GM19467 (cell line): ENCODE measurements around the gene ZNF302.
A peak's percentile ranks its signal among the peaks of the same experiment; 100 is the strongest.

Experiments used
- ATAC-seq: cut with Tn5 transposase; IDR thresholded peaks from one replicate; pipeline ENCODE4 v1.9.1; 2021; ENCODE audit warnings: mild to moderate bottlenecking, moderate library complexity; ENCODE audit not compliant: unreplicated experiment

Gene ZNF302

DNA sequence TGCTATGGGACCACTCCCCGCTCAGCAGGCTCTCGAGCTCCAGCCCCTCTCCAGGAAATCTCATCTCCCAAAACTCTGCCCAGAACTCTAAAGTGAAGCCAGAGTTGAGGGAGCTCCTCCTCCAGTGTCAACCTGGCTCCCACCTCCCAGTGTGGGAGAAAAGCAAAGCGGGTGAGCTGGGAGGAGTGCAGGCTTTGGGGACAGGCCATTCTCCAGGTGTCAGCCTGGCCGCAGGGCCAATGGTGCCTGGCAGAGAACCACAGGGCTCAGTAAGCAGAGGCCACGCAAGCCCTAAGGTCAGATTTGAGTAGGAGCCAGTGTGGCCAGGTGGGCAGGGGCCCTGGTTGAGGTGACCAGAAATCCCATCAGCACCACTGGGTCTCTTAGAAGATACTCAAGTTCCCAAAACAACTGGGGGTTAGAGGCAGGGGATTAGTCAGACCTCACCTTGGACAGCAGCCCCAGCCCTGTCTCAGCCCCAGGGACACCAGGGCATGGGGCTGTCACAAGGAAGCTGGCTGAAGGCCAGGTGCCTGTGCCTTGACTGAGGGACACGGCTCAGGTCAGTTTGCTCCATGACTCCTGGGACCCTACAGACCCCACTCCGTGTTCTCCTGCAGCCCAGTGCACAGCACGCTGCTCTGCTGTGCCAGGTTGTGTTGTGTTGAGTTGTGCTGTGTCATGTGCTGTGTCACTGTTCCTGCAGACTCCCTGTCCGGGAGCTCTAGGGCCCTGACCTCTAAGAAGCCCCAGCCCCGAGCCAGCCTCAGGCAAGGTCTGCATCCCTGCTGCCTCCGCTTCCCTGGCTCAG lies 53.7 kb downstream of the ZNF302 start:
- no peak for ATAC-seq

DNA sequence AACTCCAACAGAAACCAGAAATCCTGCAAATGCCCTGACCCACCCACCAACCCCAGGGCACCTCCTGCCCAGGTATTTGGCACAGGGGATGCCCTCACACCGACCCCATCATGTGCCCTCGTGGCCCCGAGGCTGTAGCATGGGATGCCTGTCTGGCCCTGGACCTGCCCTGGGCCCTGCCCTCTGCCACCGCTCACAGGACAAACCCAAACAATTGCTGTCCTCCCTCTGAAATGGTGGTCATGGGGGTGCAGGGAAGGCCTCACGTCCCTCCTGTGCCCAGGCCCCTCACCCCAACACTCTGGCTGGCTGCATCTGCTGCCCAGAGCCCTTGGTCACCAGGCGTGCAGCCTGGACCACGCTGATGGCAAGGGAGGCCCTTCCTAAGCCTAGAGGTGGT lies 54.5 kb downstream of the ZNF302 start:
- no peak for ATAC-seq

DNA sequence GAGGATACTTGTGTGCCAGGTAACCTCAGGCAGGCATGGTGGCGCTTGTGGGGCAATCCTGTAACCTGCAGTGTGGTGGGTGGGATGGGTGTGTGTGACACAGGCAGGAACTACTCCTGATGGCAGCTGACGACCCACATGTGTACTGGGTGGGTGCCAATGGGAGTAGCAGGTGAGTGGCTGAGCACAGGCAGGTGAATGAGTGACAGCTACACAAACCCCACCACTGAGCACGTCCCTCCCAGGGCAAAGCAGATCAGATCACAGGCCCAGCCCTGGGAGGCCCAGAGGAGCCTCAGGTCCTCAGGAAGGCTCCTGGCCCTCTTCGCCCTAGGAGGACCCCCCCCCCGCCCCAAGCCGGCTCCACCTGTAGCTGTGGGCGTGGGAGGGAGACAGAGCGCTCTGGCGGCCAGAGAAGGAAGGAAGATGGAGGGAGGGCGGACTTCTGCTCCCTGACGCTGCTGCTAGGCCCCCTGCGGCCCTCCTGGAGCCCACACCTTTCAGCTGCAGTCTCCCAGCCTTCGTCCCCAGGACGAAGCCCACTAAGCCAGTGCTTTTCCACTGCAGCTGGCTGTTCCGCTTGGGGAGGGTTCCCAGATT lies 55.2 kb downstream of the ZNF302 start:
- no peak for ATAC-seq

DNA sequence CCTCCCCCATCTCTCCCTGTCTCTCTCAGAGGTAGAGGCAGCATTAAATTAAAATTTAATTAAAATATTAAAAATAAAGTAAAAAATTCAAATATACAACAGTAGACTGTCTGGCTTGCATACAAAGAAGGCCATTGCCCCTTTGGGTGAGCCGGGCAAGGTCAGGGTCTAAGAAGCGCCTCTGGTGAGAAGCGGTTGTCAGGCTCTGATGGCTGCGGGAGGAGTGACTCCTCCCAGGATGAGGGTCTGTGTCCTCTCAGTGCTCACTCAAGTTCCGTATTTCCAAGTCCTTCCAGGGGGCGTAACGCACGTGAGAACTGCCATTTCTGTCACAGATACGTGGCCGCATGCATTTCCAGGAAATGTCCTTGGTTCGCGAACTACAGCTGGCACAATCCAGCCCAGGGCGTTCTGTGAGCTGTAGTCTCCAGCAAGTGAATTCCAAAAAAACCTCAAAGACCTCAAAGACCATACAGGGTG lies 55.8 kb downstream of the ZNF302 start:
- peak; percentile 13 for ATAC-seq

DNA sequence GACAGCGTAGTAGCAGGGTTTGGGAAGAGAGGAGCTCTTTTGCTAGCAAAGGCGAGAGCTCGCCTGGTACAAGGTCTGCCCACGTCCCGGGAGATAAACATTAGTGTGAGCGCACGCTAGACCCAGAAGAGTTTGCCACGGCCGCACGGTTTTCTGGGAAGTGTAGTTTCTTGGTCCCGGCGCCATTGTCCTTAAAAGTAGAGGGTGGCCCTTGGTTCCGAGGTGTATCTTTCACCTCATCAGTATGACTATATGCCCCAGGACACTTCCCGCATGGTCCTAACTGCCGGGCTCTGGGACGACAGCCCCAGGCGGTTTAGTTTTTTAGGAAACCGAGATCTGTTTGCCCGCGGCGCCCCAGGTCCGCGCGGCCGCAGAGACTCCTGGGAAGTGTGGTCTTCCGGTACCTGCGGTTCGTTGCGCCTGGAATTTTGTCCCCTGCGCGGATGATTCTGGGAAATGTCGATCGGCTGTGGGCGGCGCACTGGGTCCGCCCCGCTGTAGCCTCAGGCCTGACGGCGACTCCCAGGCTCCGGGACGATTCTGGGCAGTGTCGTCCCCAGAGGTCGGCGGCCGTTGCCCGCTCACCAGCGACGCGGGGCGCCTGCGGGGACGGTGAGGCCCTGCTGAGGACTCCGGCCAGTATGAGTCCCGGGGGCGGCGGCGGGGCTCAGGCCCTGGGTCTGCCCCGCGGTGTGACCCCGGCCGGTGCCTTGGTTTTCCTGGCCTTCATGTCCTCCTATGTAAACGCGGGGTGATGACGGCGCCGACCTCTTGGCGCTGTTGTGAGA lies 56.5 kb downstream of the ZNF302 start, which contains the start of gene ZNF181:
Gene ZNF181, plus strand, starts transcription at position 498 of the 791 bp plus-strand sequence. CDS start 795 bp downstream, outside the sequence.
- peak; percentile 69 for ATAC-seq

DNA sequence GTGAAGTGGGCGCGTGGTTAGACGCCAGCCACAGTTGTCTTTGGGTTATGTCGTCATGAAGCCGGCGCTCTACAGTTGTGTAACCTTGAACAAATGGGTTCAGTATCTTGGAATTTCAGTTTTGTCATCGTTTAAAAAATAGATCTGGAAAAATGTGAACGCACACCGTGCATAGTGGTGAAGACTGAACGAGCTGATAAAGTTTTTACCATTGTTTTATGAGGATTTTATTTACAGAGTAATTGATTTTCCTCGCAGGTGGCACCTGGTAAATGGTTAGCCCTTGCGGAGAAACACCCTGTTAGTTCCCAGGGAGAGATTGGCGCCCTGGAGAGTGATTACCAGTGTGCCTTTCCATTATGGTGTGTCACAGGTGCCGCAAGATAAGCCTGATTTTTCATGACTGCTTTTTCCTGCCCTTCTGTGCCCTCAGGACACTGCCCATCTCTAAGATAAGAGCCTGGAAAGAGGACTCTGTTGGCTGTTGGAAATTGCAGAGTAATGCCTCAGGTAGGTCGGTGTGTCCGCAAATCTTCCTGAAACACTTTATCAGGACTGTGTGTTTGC lies 57.1 kb downstream of the ZNF302 start:
- ATAC-seq = no peak
